Right lobe of liver (tissue), 6 donors: ENCODE measurements around the gene JMY. TPM values are rescaled to one million over a fixed set of nuclear protein-coding genes. Genes with fewer than 3 reads are reported as not detected.
A peak's percentile ranks its signal among the peaks of the same experiment; 100 is the strongest.
"Not testable (repeated sequence)": the region's sequence is repeated elsewhere in the genome, so short reads cannot be mapped to it uniquely, and the experiment has no call there.

Experiments
- ATAC-seq, 4 donors: fragments of 200-7000 bp; cut with Tn5 transposase; one replicate each; pipeline ENCODE4 v1.9.1; 2020; ENCODE audit warnings: mild to moderate bottlenecking in 4 of 4, moderate library complexity in 4 of 4
- DNase-seq, 3 donors: peaks; one replicate each; pipeline ENCODE4 v3.0.0-alpha.2; 2020
- H3K27ac ChIP-seq, 3 donors: fragments of 200-600 bp; one replicate each; pipeline ENCODE4 v1.8.0; 2022
- H3K27me3 ChIP-seq, 2 donors: fragments of 200-600 bp; one replicate each; pipeline ENCODE4 v1.8.0; 2022
- H3K36me3 ChIP-seq, 4 donors: fragments of 200-600 bp; sonication (generic) in 1 of 4; one replicate each; pipeline versions ENCODE4 v1.5.1 to v1.8.0; 2017 to 2022; ENCODE audit warnings: control low read depth in 1 of 4
- H3K4me1 ChIP-seq, 4 donors: fragments of 200-600 bp; sonication (generic) in 1 of 4; one replicate each; pipeline versions ENCODE4 v1.5.1 to v1.8.0; 2017 to 2022; ENCODE audit warnings: control low read depth in 1 of 4
- H3K4me3 ChIP-seq, 3 donors: fragments of 200-600 bp; one replicate each; pipeline ENCODE4 v1.8.0; 2022
- H3K9me3 ChIP-seq, 4 donors: fragments of 200-600 bp; sonication (generic) in 1 of 4; one replicate each; pipeline versions ENCODE4 v1.5.1 to v1.8.0; 2017 to 2022; ENCODE audit warnings: control low read depth in 1 of 4
- POLR2A ChIP-seq: fragments of 450-650 bp; IDR thresholded peaks from one replicate; pipeline ENCODE4 v1.6.1; 2017; ENCODE audit warnings: antibody characterized with exemption, mild to moderate bottlenecking
- whole genome bisulfite sequencing: methylation state at CpG from one replicate; pipeline ENCODE4 v1.1.6; 2018; ENCODE audit warnings: low coverage, low lambda C conversion rate; ENCODE audit not compliant: insufficient coverage; ENCODE audit errors: missing lambda C conversion rate; 5-methylcytosine and 5-hydroxymethylcytosine counted together
- intact Hi-C, 2 donors: fragments of 100-400 bp; cut with DNase I; formaldehyde crosslinking; loops; one replicate each; pipeline versions ENCODE4 v1.11.2 to v1.14.1; 2022
- total RNA-seq, 6 experiments: library from RNA; depleted of rRNA in 2 of 6; stranded (reverse); fragments of >200 nt in 2 of 6; fragmentation: NEBNext Ultra II Directional in 3 of 6; extraction: Animal tissue kit (Norgen Biotek cat#: 25700) in 3 of 6; gene quantifications; one replicate each; pipeline versions ENCODE4 v1.1.0 to v1.2.4, GENCODE V29; 2016 to 2023
- TF ChIP-seq, protein P1 (sequence below), 4 donors: fragments of 200-600 bp in 3 of 4; fragments of 450-650 bp in 1 of 4; IDR thresholded peaks; one replicate each; pipeline versions ENCODE4 v1.5.1 to v1.8.0; 2016 to 2022; ENCODE audit warnings: antibody characterized with exemption in 4 of 4, mild to moderate bottlenecking in 2 of 4
- donor health status: DM: no; HTN: yes; CAD: no.
- donor health status: DM: no; HTN: no; CAD: no.
- donor health status: DM: no; HTN: no; CAD: no.
- donor health status: DM: no; HTN: yes; CAD: no.
- donor health status: DM: no; HTN: yes; CAD: no.

JMY gene
- total RNA-seq, 6 experiments from 2014 or later = 3.6 to 8.3 (median 6.8) TPM

DNA sequence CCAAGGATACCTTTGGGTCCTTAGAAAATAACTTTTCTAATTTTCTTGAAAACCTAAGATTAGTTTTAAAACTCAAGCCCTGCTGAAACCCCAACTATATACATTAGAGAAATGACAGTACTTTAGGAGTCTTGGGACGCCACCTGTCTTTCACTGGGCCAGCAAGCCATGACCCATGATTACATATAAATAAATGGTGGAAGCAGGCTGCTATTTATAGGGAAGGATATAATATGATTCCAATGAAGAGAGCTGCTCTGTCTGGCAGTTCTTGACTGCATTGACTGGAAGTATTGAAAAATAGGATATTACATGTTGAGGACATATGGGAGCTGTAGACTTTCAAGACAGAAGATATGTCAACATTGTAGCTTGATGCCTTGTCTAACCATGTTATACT, 7.3 kb downstream of the JMY start:
- Histone ChIP-seq H3K27me3 (no peaks in the 10 kb centered on the region), H3K27ac (no peak overlapping the region), H3K36me3 (no peaks in the 10 kb centered on the region), H3K9me3 (no peaks in the 10 kb centered on the region), H3K4me1 (peaks cover 0 to 13% (median 5%) of the 10 kb centered on the region in 4 donors), H3K4me3 (no peak overlapping the region)
- intact Hi-C loops = no loop called here
- WGBS = 100% methylated on average over 1 of the region's 1 CpG
- ATAC-seq (no peak), DNase-seq (no peak)
- TF ChIP-seq, protein P1, sequence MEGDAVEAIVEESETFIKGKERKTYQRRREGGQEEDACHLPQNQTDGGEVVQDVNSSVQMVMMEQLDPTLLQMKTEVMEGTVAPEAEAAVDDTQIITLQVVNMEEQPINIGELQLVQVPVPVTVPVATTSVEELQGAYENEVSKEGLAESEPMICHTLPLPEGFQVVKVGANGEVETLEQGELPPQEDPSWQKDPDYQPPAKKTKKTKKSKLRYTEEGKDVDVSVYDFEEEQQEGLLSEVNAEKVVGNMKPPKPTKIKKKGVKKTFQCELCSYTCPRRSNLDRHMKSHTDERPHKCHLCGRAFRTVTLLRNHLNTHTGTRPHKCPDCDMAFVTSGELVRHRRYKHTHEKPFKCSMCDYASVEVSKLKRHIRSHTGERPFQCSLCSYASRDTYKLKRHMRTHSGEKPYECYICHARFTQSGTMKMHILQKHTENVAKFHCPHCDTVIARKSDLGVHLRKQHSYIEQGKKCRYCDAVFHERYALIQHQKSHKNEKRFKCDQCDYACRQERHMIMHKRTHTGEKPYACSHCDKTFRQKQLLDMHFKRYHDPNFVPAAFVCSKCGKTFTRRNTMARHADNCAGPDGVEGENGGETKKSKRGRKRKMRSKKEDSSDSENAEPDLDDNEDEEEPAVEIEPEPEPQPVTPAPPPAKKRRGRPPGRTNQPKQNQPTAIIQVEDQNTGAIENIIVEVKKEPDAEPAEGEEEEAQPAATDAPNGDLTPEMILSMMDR (IDR thresholded peaks at IDR 0.05) = no peak
- TF ChIP-seq POLR2A = no peak

DNA sequence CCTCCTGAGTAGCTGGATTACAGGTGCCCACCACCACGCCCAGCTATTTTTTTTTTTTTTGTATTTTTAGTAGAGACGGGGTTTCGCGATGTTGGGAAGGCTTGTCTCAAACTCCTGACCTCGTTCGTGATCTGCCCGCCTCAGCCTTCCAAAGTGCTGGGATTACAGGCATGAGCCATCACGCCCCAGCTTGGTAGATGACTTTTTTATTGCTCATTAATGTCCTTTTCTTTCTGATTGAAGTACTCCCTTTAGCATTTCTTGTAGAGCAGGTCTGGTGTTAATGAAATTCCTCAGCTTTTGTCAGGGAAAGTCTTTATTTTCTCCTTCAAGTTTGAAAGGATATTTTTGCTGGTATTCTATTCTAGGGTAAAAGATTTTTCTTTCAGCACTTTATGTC, 18.1 kb downstream of the JMY start:
- H3K9me3 ChIP-seq, intact Hi-C loops, DNase-seq, H3K27me3 ChIP-seq, H3K27ac ChIP-seq, H3K4me3 ChIP-seq, H3K36me3 ChIP-seq, ATAC-seq, H3K4me1 ChIP-seq: not testable (repeated sequence)
- 96% methylated on average over 5 of the region's 8 CpGs for WGBS

DNA sequence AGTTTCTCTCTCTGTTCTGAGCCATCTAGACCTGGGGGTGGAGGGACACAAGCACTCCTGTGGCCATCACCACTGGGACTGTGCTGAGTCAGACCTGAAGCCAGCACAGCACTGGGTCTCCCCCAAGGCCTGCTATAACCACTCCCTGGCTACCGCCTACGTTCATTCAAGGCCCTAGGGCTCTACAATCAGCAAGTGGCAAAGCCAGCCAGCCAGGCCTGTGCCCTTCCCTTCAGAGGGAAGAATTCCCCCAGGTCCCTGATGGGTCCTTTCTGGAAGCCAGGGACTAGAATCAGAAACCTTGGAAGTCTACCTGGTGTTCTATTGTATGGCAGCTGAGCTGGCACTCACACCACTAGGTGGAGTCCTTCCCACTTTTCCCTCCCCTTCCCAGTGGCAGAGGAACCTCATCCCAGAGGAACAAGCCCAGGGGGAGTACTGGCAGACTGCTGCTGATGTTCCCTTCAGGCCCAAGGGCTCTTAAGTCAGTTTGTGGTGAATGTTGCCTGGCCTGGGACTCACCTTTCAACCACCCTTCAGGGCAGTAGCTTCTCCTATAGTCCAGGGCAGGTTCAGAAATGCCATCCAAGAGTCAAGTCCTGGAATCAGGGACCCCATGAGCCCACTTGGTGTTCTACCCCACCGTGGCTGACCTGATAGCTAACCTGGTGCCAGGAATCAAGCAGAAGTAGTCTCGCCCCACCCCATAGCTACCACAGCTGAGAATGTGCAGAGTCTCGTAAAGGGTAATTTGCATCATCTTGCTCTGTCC, 20.0 kb downstream of the JMY start:
- Histone ChIP-seq H3K27me3 (no peaks in the 10 kb centered on the region), H3K36me3 (no peaks in the 10 kb centered on the region), H3K27ac (no peak overlapping the region), H3K9me3 (no peaks in the 10 kb centered on the region), H3K4me3 (no peak overlapping the region), H3K4me1 (no peaks in the 10 kb centered on the region)
- intact Hi-C loops = no loop called here
- WGBS = 100% methylated on average over 1 of the region's 5 CpGs
- no peak for DNase-seq
- peak; percentile 69 to 78 (median 74) for ATAC-seq
- TF ChIP-seq POLR2A = no peak
- TF ChIP-seq, protein P1 (IDR thresholded peaks at IDR 0.05) = peak; percentile 22 to 51 (median 40)

DNA sequence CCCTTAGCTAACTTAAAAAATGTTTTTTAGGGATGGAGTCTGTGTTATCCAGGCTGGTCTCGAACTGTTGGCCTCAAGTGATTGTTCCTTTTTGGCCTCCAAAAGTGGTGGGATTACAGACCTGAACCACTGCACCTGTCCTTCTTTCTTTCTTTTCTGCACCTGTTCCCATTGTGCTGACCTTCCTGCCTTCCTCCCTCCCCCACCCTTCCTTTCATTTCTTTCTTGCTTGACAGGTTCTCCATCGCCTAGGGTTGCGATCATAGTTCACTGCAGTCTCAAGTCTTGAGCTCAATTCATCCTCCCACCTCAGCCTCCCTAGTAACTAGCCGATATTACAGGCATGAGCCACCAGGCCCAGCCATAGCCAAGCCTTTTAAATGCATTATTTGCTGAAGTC, 20.6 kb downstream of the JMY start:
- TF ChIP-seq, protein P1 (IDR thresholded peaks at IDR 0.05) = no peak
- TF ChIP-seq POLR2A = no peak
- WGBS = 93% methylated on average over 4 of the region's 4 CpGs
- intact Hi-C loops = no loop called here
- Histone ChIP-seq H3K27me3 (no peaks in the 10 kb centered on the region), H3K36me3 (no peaks in the 10 kb centered on the region), H3K4me3 (no peak overlapping the region), H3K9me3 (no peaks in the 10 kb centered on the region), H3K27ac (no peak overlapping the region), H3K4me1 (no peaks in the 10 kb centered on the region)
- ATAC-seq = no peak
- DNase-seq = no peak

DNA sequence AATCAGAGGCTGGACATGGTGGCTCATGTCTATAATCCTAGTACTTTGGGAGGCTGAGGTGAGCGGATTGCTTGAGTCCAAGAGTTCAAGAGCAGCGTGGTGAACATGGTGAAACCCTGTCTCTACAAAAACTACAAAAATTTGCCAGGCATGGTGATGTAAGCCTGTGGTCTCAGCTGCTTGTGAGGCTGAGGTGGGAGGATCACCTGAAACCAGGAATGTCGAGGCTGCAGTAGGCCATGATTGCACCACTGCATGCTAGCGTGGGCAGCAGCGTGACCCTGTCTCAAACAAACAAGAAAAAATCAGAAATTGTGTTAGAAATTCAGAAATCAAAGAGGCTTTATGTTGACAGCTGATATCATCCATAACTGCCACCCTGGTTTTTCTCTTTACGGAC, 21.4 kb downstream of the JMY start:
- DNase-seq (no peak), ATAC-seq (no peak)
- H3K4me3 ChIP-seq = no peak overlapping the region
- no peak overlapping the region for H3K27ac ChIP-seq
- no peaks in the 10 kb centered on the region for H3K36me3 ChIP-seq
- H3K4me1 ChIP-seq = no peaks in the 10 kb centered on the region
- H3K27me3 ChIP-seq = no peaks in the 10 kb centered on the region
- TF ChIP-seq, protein P1 (IDR thresholded peaks at IDR 0.05) = no peak
- no peak for TF ChIP-seq POLR2A
- 94% methylated on average over 6 of the region's 6 CpGs for WGBS
- H3K9me3 ChIP-seq = no peaks in the 10 kb centered on the region
- intact Hi-C loops = no loop called here
